ENCODE measurements around the gene CHN1.

CHN1 gene, protein sequence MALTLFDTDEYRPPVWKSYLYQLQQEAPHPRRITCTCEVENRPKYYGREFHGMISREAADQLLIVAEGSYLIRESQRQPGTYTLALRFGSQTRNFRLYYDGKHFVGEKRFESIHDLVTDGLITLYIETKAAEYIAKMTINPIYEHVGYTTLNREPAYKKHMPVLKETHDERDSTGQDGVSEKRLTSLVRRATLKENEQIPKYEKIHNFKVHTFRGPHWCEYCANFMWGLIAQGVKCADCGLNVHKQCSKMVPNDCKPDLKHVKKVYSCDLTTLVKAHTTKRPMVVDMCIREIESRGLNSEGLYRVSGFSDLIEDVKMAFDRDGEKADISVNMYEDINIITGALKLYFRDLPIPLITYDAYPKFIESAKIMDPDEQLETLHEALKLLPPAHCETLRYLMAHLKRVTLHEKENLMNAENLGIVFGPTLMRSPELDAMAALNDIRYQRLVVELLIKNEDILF

GRCh38 chr2:175004980-175005732, at the start of gene CHN1:
Gene CHN1 (minus strand): TSS chr2:175005381. CDS start chr2:175004912, 469 bp downstream.
- DNase-seq, result peak; percentile 33 to 68

DNA sequence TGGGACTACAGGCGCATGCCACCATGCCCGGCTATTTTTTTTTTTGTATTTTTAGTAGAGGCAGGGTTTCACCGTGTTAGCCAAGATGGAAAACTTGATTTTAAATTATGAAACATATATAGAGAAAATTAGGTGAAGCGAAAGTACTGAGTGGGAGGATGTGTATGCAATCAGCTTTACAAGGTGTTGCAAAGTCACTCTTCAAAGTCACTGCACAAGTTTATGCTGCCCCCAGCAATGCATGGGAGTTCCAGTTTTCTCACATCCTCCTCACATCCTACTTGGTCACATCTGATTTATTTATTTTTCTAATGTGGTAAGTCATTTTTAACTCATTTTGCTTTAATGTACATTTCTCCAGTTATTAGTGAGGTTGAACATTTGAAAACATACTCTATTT, 49.2 kb upstream of the CHN1 start:
- no peak for DNase-seq

DNA sequence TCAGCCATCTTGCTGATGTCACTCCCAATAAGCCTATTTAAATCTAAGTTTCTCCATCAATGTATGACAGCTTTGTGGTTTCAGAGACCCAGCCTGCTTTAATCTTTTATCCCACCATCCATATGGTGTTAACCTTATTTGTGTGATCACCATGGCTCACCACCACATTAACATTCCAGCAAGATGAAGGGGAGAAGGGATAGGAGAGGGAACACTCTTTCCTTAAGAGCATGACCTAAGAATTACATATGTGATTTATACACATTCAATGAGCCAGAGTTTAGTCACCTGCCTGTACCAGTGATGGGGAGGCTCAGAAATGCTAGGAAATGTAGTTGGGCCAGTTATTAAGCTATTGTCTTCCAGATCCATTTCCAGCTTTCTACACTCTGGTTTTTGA, 44.5 kb upstream of the CHN1 start:
- no peak for DNase-seq

- no peak for DNase-seq
Observed at GRCh38 chr2:175048275-175048674, 43.1 kb upstream of the CHN1 start.

DNA sequence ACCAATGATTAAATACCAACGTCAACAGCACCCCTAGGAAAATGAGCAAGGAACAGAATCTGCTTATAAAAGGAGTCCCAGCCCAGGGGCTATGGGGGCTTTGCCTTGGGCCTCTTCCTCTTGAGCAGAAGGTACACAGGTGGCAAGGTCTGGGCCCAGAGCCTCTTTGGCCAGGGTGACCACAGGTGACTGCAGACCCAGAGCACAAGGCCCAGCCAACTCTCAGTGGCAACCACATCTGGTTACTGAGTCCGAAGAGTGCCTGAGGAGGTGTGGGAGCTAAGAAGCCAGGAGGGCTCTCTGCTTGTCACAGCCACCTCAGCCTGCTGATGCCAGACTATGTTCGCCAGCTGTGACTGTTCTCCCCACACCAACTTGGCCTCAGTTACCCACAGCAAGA, 34.3 kb upstream of the CHN1 start:
- DNase-seq, result no peak

GRCh38 chr2:175039031-175039430, 33.9 kb upstream of the CHN1 start:
- no peak for DNase-seq

DNA sequence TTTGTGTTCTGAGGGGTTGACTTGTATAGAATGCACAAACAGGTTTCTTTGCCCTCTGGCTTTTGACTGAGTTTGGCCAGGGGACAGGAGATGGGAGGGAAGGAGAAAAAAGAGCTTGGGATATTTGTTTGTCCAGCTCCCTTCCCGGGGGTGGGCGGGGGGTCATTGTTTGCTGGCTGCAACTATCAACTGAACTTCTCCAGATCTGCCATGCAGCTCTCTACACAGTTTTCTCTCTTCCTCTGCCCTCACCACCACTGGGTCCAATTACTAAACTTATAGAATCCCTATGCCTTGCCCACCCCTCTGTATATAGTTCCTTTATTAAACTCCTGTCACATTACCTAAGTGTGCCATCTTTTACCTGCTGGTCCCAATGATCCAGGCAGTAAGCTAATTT, 32.8 kb upstream of the CHN1 start:
- DNase-seq, result no peak

DNA sequence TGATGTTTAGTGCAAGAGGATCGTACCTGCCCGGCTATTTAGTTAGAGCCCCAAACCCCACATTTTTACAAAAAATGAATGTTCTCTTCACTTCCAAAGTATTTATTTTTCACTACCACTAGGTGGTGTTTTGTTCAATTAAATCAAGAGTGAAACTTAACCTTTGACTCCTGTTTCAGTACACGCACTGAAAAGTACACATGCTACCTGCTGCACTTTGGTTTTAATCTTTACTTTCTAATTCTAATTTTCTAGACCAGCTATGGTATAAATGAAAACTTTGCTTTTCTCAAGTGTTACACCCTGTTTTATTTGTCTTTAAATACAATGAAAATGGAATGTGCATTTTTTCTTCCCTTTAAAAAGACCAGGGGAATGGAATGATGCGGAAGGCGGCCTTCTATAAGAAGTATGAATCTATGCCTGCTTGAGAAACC, 31.4 kb upstream of the CHN1 start:
- peak in 1 of 2 donors; percentile 57 for DNase-seq

DNA sequence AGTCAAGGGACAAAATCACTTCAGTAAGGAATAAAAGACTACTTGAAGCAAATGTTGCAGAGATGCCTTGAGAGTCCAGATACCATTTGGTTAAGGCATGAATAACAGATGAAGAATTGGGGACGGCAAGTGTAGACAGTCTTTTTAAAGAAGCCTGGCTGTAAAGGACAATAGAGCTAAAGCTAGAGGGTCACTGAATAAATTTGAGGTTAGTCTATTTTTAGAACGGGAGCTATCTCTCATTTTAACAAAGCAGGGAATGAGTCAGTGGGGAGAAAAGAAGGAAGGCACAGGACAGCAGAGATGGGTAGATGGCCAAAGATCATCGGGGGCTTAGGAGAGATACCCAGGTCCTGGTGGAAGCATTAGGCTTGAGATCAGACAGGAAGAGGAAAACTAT, 30.6 kb upstream of the CHN1 start:
- no peak for DNase-seq

GRCh38 chr2:175034716-175035115, 29.5 kb upstream of the CHN1 start:
- DNase-seq, result no peak

DNA sequence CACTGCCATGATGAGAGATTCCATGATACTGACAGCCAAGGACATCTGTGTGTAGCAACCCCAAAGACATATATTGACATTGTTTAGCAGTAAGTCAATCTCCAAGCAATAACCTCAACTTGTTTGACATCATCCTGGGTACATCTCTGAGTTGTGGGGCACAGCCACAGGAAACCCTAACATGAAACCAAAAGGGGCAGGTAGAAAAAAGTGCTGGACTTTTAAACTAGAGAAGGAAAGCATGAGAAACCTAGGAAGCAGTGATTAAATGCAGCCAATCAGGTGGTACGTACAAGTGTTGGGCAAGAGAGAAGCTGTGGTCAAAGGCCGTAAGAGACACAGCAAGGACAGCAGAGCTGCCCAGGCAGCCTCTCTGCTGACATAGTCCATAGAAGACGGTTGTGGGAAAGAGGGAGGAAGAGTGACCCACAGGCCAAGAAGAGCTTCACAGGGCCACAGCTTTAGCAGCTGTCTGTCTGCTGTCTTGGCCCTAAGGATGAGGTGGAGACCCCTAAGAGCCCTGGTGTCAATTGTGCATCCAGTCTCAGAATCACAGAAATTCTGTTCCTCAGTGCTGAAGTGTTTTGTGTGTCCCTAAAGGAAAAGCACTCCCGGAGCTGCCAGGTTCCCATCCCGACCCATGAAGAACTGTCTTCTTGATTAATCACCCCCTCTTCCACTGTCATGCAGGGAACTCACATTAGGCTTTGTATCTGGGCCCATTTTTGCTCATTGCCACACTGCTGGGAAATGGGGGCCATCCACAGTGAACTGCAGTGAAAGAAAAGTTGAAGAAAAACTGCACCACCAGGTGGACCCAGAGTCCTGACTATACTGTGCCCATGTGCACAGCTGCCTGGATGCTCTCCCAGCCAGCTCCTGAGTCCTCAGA, 25.4 kb upstream of the CHN1 start:
- no peak for DNase-seq

GRCh38 chr2:175027755-175028154, 22.6 kb upstream of the CHN1 start:
- DNase-seq, result no peak

GRCh38 chr2:175026385-175026784, 21.2 kb upstream of the CHN1 start:
- no peak for DNase-seq

DNA sequence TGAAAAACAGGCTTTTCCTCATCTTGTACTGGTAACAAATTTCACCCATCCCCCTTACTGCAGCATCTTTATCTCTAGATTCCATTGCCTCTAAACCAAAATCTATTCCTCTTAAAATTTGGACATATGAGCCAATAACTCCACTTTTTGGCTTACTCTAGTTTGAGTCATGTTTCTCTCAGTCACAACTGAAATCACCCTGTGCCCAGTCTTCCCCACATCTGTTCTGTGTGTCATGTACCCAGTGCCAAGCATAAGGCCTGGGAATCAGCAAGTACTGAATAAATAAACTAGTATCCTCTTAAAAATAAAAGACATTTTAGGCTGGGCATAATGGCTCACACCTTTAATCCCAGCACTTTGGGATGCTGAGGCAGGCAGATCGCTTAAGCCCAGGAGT, 20.8 kb upstream of the CHN1 start:
- no peak for DNase-seq

DNA sequence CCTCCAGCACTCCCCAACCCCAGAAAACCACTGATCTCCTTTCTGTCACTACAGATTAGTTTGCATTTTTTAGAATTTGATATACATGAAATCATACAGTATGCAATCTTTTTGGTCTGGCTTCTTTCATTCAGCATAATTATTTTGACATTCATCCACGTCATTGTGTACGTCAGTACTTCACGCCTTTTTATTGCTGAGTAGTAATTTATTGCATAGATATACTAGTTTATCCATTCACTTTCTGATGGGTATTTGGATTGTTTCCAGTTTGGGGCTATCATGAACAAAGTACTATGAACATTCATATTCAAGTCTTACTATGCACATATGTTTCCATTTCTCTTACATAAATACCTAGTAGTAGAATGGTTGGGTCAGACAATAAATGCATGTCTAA, 20.1 kb upstream of the CHN1 start:
- no peak for DNase-seq

- no peak for DNase-seq
Observed at GRCh38 chr2:175022923-175023322, 17.7 kb upstream of the CHN1 start.

GRCh38 chr2:175019566-175020327, 14.6 kb upstream of the CHN1 start:
- no peak for DNase-seq

GRCh38 chr2:175017618-175018414, 12.6 kb upstream of the CHN1 start:
- no peak for DNase-seq

- DNase-seq, result no peak
Observed at GRCh38 chr2:175015340-175015739, 10.2 kb upstream of the CHN1 start.

DNA sequence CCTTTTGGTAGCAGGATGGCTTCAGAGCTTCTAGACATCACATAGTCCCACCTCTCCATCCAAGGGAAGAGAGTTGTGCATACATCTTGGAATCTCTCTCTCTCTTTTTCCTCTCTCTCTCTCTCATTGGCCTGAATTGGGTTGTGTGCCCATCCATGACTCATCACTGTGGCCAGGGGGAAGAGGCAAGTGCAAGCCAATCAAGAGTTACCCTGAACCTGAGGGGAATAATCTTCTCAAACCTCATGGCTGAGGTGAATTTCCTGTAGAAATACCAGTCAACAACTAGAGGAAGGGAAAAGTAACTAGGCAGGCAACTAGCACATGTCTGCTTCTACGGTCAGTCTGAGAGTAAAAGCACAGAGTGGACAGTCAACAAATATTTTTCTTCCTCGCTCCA, 7.3 kb upstream of the CHN1 start:
- no peak for DNase-seq

GRCh38 chr2:175011505-175011904, 6.3 kb upstream of the CHN1 start:
- no peak for DNase-seq

Data from CD4-positive, alpha-beta T cell treated with Interferon alpha-2 for 1 hour (primary cell).